TTC549 (cell line): ENCODE results near the gene TMEM41A.

Experiments
- FAIRE-seq: peaks from 2 replicates; lab custom pipeline; 2012; peaks lifted over from hg19 to GRCh38; lab: Jason Lieb, UNC

The TMEM41A gene

GRCh38 chr3:185498503-185499396 lies at the start of gene TMEM41A:
Gene TMEM41A, minus strand, starts transcription at chr3:185499035. Its CDS starts 74 bp downstream, at chr3:185498961.
- FAIRE-seq: no peak

- FAIRE-seq: no peak
These were observed 41.9 kb upstream of the TMEM41A start for GRCh38 chr3:185540695-185541094.

GRCh38 chr3:185539934-185540333 lies 41.1 kb upstream of the TMEM41A start:
- no peak for FAIRE-seq

DNA sequence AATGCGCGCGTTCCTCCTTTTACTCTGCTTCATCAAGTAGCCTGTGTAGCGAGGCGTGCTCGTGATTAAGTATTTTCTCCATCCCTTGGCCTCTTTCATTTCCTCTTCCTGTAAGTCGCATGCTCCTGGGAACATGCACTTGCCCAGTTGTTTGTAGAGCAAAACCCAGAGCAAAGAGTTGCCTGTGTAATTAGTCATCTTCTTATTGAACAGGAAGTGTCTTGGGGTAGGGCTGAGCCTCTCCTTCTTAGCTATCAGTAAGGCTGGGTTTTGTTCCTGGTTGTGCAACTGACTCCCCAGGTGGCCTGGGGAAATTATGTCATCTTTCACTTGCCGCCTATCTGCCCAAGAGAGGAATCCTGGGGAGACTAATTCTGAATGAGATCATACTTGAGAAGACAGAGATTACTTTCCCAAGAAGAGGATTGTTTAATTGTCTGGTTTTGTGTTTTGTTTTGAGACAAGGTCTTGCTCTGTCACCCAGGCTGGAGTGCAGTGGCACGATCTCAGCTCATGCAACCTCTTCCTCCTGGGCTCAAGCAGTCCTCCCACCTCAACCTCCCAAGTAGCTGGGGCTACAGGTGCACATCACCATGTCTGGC lies 38.6 kb upstream of the TMEM41A start:
- FAIRE-seq: no peak

DNA sequence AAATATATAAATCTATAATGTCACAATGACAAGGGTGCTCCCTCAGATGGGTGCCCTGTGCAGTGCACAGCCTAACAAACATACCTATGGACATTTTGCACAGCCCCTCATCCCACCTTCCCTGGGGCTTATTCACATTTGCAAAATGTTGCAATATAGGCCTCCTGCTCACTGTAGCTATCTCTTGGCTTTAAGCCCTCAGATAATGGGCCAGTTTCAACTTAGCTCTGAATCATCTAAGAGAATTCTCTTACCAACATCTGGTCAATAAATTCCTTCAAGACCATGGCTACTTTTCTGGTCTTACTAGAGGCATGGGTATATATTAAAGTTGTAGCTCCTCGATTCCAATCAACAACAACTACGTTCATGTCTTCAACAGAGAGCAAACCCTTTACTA lies 35.7 kb upstream of the TMEM41A start:
- no peak for FAIRE-seq

GRCh38 chr3:185532901-185533300 lies 34.1 kb upstream of the TMEM41A start:
- FAIRE-seq: no peak

GRCh38 chr3:185530856-185531255 lies 32.0 kb upstream of the TMEM41A start:
- no peak for FAIRE-seq

GRCh38 chr3:185528532-185528931 lies 29.7 kb upstream of the TMEM41A start:
- no peak for FAIRE-seq

- FAIRE-seq: no peak
These were observed 28.5 kb upstream of the TMEM41A start for GRCh38 chr3:185527364-185527763.

DNA sequence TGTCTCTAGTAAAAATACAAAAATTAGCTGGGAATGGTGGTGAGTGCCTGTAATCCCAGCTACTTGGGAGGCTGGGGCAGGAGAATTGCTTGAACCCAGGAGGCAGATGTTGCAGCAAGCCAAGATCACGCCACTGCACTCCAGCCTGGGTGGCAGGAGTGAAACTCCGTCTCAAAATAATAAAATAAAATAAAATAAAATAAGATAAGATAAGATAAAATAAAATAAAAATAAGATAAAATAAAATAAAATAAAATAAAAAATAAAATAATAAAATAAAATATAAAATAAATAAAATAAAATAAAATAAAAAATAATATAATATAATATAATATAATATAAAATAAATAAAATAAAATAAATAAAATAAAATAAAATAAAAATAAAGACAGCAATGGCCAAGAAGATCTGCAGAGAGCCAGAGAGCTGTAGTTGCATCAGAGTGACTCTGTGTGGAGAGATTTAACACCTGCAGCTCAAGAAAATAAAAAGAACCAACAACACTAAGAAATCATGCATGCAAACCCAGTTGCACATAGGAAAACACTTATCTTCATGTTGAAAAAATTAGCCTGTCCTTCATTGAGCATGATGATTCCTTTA lies 27.6 kb upstream of the TMEM41A start:
- peak; percentile 85 for FAIRE-seq

DNA sequence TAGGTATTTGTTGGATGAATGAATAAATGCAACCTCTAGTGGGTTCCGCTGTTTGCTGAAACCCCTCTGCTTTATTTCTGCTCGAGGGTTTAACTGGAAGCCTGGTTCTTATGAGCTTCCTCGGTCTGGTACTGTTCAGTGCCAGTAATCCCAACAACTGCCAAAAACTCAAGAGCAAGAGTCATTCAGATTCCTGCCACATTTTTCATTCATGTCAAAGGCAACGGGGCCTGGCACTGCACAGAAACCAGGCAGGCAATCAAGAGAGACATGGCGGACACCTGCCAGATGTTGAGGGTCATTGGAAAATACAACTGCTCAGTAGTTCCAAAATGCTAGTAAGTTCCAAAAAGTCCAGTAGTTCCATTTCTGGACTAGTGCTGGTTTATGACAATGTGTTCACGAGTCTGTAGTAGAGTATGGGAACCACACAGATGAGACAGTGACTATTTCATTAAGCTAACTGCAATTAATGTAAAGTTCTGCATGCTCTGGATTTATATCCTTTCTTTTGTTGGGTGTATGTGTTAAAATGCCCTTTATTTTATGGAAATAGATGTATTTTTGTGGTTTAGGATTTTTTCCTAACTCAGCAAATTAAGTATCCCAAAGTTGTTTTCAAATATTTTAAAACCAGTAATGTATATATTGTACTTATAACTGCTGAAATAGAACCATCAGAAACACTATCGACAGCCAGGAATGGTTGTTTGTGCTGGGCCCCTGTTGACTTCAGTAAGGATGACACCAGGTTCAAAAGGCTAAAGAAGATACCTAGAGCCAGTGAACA lies 22.7 kb upstream of the TMEM41A start:
- FAIRE-seq: no peak

DNA sequence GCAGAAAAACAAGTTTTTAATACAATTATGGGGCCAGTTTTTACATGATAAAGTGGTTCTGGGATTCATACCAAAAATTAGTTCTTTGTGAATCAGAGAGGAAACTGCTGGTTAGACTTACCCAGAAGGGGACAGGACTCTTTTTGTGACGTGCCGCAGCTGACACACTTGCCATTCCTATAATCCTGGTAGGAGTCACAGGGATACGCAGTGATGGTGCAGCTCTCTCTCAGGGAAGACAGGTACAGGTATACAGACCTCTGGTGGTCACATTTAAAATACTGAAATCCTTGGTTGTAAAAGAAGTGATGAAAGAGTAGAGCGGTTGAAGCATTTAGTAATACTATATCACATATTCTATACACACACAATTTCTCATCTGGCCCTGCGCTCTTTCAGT lies 20.2 kb upstream of the TMEM41A start:
- FAIRE-seq: no peak

GRCh38 chr3:185517387-185518130 lies 18.7 kb upstream of the TMEM41A start:
- FAIRE-seq: no peak

- no peak for FAIRE-seq
These were observed 12.9 kb upstream of the TMEM41A start for GRCh38 chr3:185511711-185512110.

DNA sequence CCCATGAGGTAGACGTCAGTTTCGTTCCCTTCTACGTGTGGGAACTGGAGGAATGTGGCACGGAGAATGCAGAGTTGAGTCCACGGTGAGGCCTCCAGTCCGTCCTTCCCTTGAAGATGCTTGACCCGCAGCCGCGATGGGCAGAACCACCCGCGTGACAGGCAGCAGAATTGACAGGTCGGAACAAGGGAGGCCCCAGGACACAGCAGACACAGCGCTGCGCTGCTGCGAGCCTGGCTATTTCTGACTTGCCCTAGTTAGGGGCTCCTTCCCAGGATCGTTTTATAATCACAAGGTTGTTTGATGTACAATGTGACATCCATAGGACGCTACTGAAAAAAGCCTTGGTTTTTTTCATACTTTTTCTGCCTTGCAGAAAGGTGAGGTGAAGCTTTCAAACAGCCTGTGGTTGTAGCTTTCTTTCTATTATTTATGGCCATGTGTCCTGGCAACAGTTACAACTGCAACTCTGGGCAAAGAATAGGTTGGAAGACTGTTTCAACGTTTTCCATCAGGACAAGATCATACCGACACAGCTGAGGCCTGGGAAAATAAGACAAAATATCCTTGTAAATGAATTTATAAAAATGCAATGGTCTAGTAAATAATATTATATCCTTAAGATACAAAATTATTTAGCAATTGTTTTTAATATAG lies 9.6 kb upstream of the TMEM41A start:
- no peak for FAIRE-seq

- no peak for FAIRE-seq
These were observed 9.0 kb upstream of the TMEM41A start for GRCh38 chr3:185507883-185508282.

GRCh38 chr3:185504636-185505035 lies 5.8 kb upstream of the TMEM41A start:
- FAIRE-seq: no peak

GRCh38 chr3:185503521-185503920 lies 4.7 kb upstream of the TMEM41A start:
- FAIRE-seq: no peak

- no peak for FAIRE-seq
These were observed 4.2 kb upstream of the TMEM41A start for GRCh38 chr3:185502987-185503386.

DNA sequence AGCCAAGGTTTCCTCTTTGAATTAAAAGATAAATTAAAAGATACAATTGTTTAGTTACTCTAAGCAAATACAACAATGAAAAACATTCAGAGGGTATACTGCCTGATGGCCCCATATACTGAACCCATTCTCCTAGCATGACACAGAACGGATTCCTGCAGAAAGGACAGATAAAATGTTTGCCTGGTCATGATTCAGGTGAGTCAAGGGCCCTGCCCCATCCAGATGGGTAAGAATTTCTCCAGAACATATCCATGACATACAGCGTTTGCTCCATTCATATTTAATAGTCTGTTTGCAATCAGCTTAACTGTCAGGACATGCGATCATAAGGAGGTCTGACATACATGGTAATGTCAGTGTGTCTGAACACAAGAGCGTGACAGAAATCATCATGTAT lies 8.6 kb downstream of the TMEM41A start:
- FAIRE-seq: no peak

GRCh38 chr3:185489462-185489861 lies 9.4 kb downstream of the TMEM41A start:
- no peak for FAIRE-seq
